ENCODE results near the gene MBD4. TPM values are rescaled to one million over a fixed set of nuclear protein-coding genes. Genes with fewer than 3 reads are reported as not detected.

Gene MBD4
- total RNA-seq, 1 donor = 34.9 TPM

- DNase-seq (ENCODE audit: low read depth) = no peak
- TF ChIP-seq CTCF (IDR thresholded peaks at IDR 0.05; ENCODE audit: insufficient read depth, low read length) = no peak
- H3K4me3 ChIP-seq (ENCODE audit: low read depth, low read length) = no peak overlapping the region
Measured at GRCh38 chr3:129425213-129425612, 14.5 kb downstream of the MBD4 start.

GRCh38 chr3:129424185-129424841 is 15.4 kb downstream of the MBD4 start:
- H3K4me3 ChIP-seq (ENCODE audit: low read depth, low read length) = no peak overlapping the region
- DNase-seq (ENCODE audit: low read depth) = no peak
- no peak for TF ChIP-seq CTCF (IDR thresholded peaks at IDR 0.05; ENCODE audit: insufficient read depth, low read length)

GRCh38 chr3:129422897-129423296 is 16.9 kb downstream of the MBD4 start:
- no peak for TF ChIP-seq CTCF (IDR thresholded peaks at IDR 0.05; ENCODE audit: insufficient read depth, low read length)
- no peak overlapping the region for H3K4me3 ChIP-seq (ENCODE audit: low read depth, low read length)
- DNase-seq (ENCODE audit: low read depth) = no peak

GRCh38 chr3:129421988-129422745 is 17.6 kb downstream of the MBD4 start:
- no peak overlapping the region for H3K4me3 ChIP-seq (ENCODE audit: low read depth, low read length)
- peak; percentile 18 for TF ChIP-seq CTCF (IDR thresholded peaks at IDR 0.05; ENCODE audit: insufficient read depth, low read length)
- DNase-seq (ENCODE audit: low read depth) = peak; percentile 19

- no peak for TF ChIP-seq CTCF (IDR thresholded peaks at IDR 0.05; ENCODE audit: insufficient read depth, low read length)
- H3K4me3 ChIP-seq (ENCODE audit: low read depth, low read length) = no peak overlapping the region
- DNase-seq (ENCODE audit: low read depth) = no peak
Measured at GRCh38 chr3:129421236-129421883, 18.4 kb downstream of the MBD4 start.

- no peak for TF ChIP-seq CTCF (IDR thresholded peaks at IDR 0.05; ENCODE audit: insufficient read depth, low read length)
- no peak overlapping the region for H3K4me3 ChIP-seq (ENCODE audit: low read depth, low read length)
- DNase-seq (ENCODE audit: low read depth) = no peak
Measured at GRCh38 chr3:129419476-129419875, 20.3 kb downstream of the MBD4 start.

Data from fibroblast of the aortic adventitia (primary cell).